Spleen (tissue), 7 donors: ENCODE measurements around the gene PLEKHG3.

Experiments used
- POLR2A ChIP-seq, 3 donors: fragments of 450-650 bp; IDR thresholded peaks; one replicate each; pipeline ENCODE4 v1.5.1; 2017; ENCODE audit warnings: antibody characterized with exemption in 3 of 3, mild to moderate bottlenecking in 1 of 3
- POLR2AphosphoS5 ChIP-seq, 3 donors: sonication (generic); formaldehyde crosslinking; IDR thresholded peaks; one replicate each; pipeline ENCODE4 v1.5.1; 2017; ENCODE audit warnings: antibody characterized with exemption in 3 of 3
- TF ChIP-seq, protein P1 (sequence below), 11 experiments: fragments of 200-600 bp in 7 of 11; fragments of 450-650 bp in 4 of 11; sonication (generic) in 4 of 11; IDR thresholded peaks in 8 of 11; conservative IDR thresholded peaks in 3 of 11; 1 replicate in 7 of 11; 2 replicates in 4 of 11; pipeline versions ENCODE4 v1.4.0 to v1.8.0; 2016 to 2021; ENCODE audit warnings: antibody characterized with exemption in 11 of 11, inconsistent platforms in 4 of 11, mild to moderate bottlenecking in 1 of 11
- donor health status: DM: no; HTN: no; CAD: no; lungs with moderate emphysema.
- donor health status: DM: no; HTN: no; CAD: no.
- donor health status: DM: no; HTN: no; CAD: no.

DNA sequence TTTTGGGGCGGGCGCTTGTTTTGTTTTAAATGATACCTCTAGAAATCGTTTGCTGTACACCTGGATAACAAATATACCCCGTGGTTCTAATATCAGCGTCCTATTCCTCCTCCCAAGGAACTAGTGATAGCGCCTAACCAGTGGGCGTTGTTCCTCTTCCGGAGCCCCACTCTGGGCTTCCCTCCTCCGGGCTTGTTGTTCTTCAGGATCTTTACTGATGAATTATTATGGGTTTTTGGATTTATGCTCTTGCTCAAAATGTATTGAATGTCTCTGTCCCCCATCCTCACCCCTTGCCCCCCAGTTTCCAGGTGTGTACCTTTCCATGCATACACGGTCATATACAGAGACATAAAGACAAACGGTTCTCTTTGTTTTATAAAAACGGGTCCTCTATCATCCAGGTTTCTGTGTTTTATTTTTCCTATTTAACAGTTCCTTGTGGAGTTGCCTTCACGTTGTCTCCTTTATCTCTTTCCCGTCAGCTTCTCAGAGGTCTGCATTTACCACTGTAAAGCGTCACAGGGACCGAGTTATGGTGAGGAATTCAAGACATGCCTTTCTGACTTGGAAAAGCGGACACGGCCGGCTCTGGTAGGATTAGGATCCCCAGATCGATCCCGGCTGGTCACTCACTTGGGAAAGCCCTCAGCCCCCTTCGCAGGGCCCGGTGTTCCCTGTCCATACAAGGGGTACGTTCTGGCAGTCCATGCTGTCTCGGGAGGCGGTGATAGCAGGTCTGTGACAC, 655 bp upstream of the PLEKHG3 start:
- TF ChIP-seq POLR2A (IDR thresholded peaks at IDR 0.05) (no peak), POLR2AphosphoS5 (IDR thresholded peaks at IDR 0.05) (no peak)
- TF ChIP-seq, protein P1, sequence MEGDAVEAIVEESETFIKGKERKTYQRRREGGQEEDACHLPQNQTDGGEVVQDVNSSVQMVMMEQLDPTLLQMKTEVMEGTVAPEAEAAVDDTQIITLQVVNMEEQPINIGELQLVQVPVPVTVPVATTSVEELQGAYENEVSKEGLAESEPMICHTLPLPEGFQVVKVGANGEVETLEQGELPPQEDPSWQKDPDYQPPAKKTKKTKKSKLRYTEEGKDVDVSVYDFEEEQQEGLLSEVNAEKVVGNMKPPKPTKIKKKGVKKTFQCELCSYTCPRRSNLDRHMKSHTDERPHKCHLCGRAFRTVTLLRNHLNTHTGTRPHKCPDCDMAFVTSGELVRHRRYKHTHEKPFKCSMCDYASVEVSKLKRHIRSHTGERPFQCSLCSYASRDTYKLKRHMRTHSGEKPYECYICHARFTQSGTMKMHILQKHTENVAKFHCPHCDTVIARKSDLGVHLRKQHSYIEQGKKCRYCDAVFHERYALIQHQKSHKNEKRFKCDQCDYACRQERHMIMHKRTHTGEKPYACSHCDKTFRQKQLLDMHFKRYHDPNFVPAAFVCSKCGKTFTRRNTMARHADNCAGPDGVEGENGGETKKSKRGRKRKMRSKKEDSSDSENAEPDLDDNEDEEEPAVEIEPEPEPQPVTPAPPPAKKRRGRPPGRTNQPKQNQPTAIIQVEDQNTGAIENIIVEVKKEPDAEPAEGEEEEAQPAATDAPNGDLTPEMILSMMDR (IDR thresholded peaks at IDR 0.05 in 8 of 11, conservative IDR thresholded peaks at IDR 0.05 in 3 of 11): no peak
